HCT116 (cell line): ENCODE data around the gene ISM1.

Experiments
- CTCF ChIP-seq, 3 experiments: fragments of 200-600 bp in 1 of 3; sonication (generic) in 1 of 3; IDR thresholded peaks in 2 of 3; conservative IDR thresholded peaks in 1 of 3; 2 replicates each; pipeline ENCODE4 v1.5.1; 2012 to 2017; ENCODE audit warnings: low read depth in 2 of 3, low read length in 2 of 3, antibody characterized with exemption in 1 of 3, borderline replicate concordance in 1 of 3, control low read depth in 1 of 3, mild to moderate bottlenecking in 1 of 3, mixed read lengths in 1 of 3, mixed run types in 1 of 3, moderate library complexity in 1 of 3; ENCODE audit not compliant: insufficient read depth in 1 of 3
- TCF7L2 ChIP-seq: IDR thresholded peaks from 2 replicates; pipeline ENCODE4 v1.7.0; 2011; ENCODE audit warnings: borderline replicate concordance, inconsistent platforms; ENCODE audit not compliant: insufficient read depth, insufficient read length; ENCODE audit errors: extremely low read depth

DNA sequence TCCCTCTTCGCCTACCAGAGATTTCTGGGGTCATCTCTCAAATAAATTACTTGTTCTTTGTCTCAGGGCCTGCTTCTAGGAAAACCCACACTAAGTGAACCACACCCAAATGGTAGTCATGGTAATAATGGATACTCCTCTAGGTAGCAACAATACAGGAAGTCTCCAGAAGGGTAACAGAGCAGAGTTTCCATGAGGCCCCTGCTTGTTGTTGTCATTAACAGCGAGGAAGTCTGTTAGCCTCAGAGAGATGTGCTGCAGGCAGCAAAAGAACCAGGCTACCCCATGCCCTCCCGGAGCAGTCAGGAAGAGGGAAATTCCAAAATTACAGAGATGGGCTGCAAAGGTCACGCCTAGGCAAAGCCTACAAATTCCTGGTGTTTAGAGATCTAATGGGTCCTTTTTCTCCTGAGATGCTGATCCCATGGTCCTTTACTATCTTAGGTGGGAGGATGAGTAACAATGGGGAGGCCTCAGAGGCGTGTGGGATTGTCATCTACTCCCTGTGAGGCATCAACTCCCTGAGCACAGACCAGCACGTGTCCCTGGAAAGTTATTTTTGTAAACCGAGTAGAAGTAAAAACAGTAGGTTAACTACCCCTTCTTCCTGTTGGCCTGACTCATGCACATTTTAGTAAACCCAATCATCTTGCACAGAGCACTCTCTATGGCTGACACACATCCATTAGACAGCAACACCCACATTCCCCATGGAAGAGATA, 10.1 kb downstream of the ISM1 start:
- TF ChIP-seq CTCF (IDR thresholded peaks at IDR 0.05 in 2 of 3, conservative IDR thresholded peaks at IDR 0.05 in 1 of 3; ENCODE audit: borderline replicate concordance in 1 of 3, insufficient read depth in 1 of 3, low read depth in 2 of 3, low read length in 2 of 3) (no peak), TCF7L2 (no peak)
